Esophagus muscularis mucosa (tissue), 4 donors: Measurements from ENCODE around the gene GPR42. TPM values are rescaled to one million over a fixed set of nuclear protein-coding genes. Genes with fewer than 3 reads are reported as not detected.

Source experiments
- DNase-seq: peaks from one replicate; pipeline ENCODE4 v3.0.0-alpha.2; 2017; ENCODE audit errors: extremely low spot score
- H3K27ac ChIP-seq, 4 donors: fragments of 200-600 bp; sonication (generic); replicated peaks in 1 of 4; 1 replicate in 3 of 4; 2 replicates in 1 of 4; pipeline ENCODE4 v1.5.1; 2016 to 2019; ENCODE audit warnings: mild to moderate bottlenecking in 1 of 4
- H3K27me3 ChIP-seq, 4 donors: fragments of 200-600 bp; sonication (generic); one replicate each; pipeline versions ENCODE4 v1.5.1 to v1.6.0; 2016 to 2019
- H3K36me3 ChIP-seq, 4 donors: fragments of 200-600 bp; sonication (generic); one replicate each; pipeline ENCODE4 v1.5.1; 2016 to 2019
- H3K4me1 ChIP-seq, 4 donors: fragments of 200-600 bp; sonication (generic); one replicate each; pipeline ENCODE4 v1.5.1; 2016 to 2019
- H3K4me3 ChIP-seq, 4 donors: fragments of 200-600 bp; sonication (generic); 1 replicate in 2 of 4; 2 replicates in 2 of 4; pipeline ENCODE4 v1.5.1; 2016 to 2019; ENCODE audit warnings: mild to moderate bottlenecking in 4 of 4, moderate library complexity in 1 of 4
- H3K9me3 ChIP-seq, 4 donors: fragments of 200-600 bp; sonication (generic); 1 replicate in 3 of 4; 2 replicates in 1 of 4; pipeline ENCODE4 v1.5.1; 2016 to 2019
- CTCF ChIP-seq, 3 experiments: fragments of 200-600 bp in 2 of 3; fragments of 450-650 bp in 1 of 3; sonication (generic) in 2 of 3; IDR thresholded peaks; one replicate each; pipeline ENCODE4 v1.5.1; 2017 to 2019; ENCODE audit warnings: antibody characterized with exemption in 3 of 3, mild to moderate bottlenecking in 2 of 3, moderate library complexity in 1 of 3
- EP300 ChIP-seq: sonication (generic); formaldehyde crosslinking; IDR thresholded peaks from one replicate; pipeline ENCODE4 v1.6.1; 2017; ENCODE audit warnings: antibody characterized with exemption
- POLR2A ChIP-seq: fragments of 450-650 bp; IDR thresholded peaks from one replicate; pipeline ENCODE4 v1.6.1; 2017; ENCODE audit warnings: antibody characterized with exemption, moderate library complexity, mild to moderate bottlenecking, low read depth
- POLR2AphosphoS5 ChIP-seq, 2 donors: sonication (generic); formaldehyde crosslinking; IDR thresholded peaks; one replicate each; pipeline ENCODE4 v1.6.1; 2017; ENCODE audit warnings: antibody characterized with exemption in 2 of 2
- WGBS: methylation state at CpG from one replicate; pipeline ENCODE4 v1.1.5; 2018; 5-methylcytosine and 5-hydroxymethylcytosine counted together
- intact Hi-C: fragments of 100-400 bp; cut with DNase I; formaldehyde crosslinking; loops from one replicate; pipeline ENCODE4 v1.15.1; 2023
- total RNA-seq, 4 donors: library from RNA; depleted of rRNA; stranded (reverse); fragments of >200 nt; gene quantifications; one replicate each; pipeline versions ENCODE4 v1.1.0 to v1.2.1, GENCODE V29; 2016

GPR42 gene
- total RNA-seq, 4 donors from 2014 or later = 0.17 TPM; not detected in 3

GRCh38 chr19:35408284-35409171, 37.7 kb downstream of the GPR42 start:
- Histone ChIP-seq H3K4me3 (no peak overlapping the region), H3K27ac (no peak overlapping the region)

GRCh38 chr19:35409191-35409590, 38.3 kb downstream of the GPR42 start:
- no peaks in the 10 kb centered on the region for H3K36me3 ChIP-seq
- H3K4me3 ChIP-seq = no peak overlapping the region
- peaks cover 0 to 39% (median 0%) of the 10 kb centered on the region in 4 donors for H3K27me3 ChIP-seq
- no peaks in the 10 kb centered on the region for H3K9me3 ChIP-seq
- TF ChIP-seq EP300 = no peak
- TF ChIP-seq CTCF (IDR thresholded peaks at IDR 0.05) = no peak
- no peak for TF ChIP-seq POLR2AphosphoS5 (IDR thresholded peaks at IDR 0.05)
- TF ChIP-seq POLR2A = no peak
- no peak for DNase-seq
- no peaks in the 10 kb centered on the region for H3K4me1 ChIP-seq
- intact Hi-C loops = no loop called here
- no peak overlapping the region for H3K27ac ChIP-seq
- 73% methylated on average over 5 of the region's 5 CpGs for WGBS

More at GRCh38 chr19:35408284-35409171, 37.7 kb downstream of the GPR42 start:
- no peaks in the 10 kb centered on the region for H3K36me3 ChIP-seq
- H3K4me1 ChIP-seq = no peaks in the 10 kb centered on the region
- H3K9me3 ChIP-seq = no peaks in the 10 kb centered on the region
- no peak for TF ChIP-seq EP300
- no peak for TF ChIP-seq CTCF (IDR thresholded peaks at IDR 0.05)
- no peak for TF ChIP-seq POLR2AphosphoS5 (IDR thresholded peaks at IDR 0.05)
- no peak for TF ChIP-seq POLR2A
- DNase-seq = no peak
- intact Hi-C loops = no loop called here
- H3K27me3 ChIP-seq = peaks cover 0 to 32% (median 0%) of the 10 kb centered on the region in 4 donors
- 85% methylated on average over 13 of the region's 13 CpGs for WGBS

GRCh38 chr19:35410487-35410886, 39.6 kb downstream of the GPR42 start:
- 82% methylated on average over 5 of the region's 5 CpGs for WGBS
- TF ChIP-seq EP300 (no peak), CTCF (IDR thresholded peaks at IDR 0.05) (no peak), POLR2AphosphoS5 (IDR thresholded peaks at IDR 0.05) (no peak), POLR2A (no peak)
- DNase-seq = no peak
- peaks cover 0 to 51% (median 0%) of the 10 kb centered on the region in 4 donors for H3K27me3 ChIP-seq
- intact Hi-C loops = no loop called here
- no peaks in the 10 kb centered on the region for H3K9me3 ChIP-seq
- no peaks in the 10 kb centered on the region for H3K36me3 ChIP-seq
- no peak overlapping the region for H3K27ac ChIP-seq
- no peaks in the 10 kb centered on the region for H3K4me1 ChIP-seq
- no peak overlapping the region for H3K4me3 ChIP-seq

- Histone ChIP-seq H3K27me3 (peaks cover 0 to 60% (median 2%) of the 10 kb centered on the region in 4 donors), H3K4me1 (no peaks in the 10 kb centered on the region), H3K36me3 (no peaks in the 10 kb centered on the region), H3K9me3 (no peaks in the 10 kb centered on the region), H3K27ac (no peak overlapping the region), H3K4me3 (no peak overlapping the region)
- TF ChIP-seq CTCF (IDR thresholded peaks at IDR 0.05) (no peak), EP300 (no peak), POLR2A (no peak), POLR2AphosphoS5 (IDR thresholded peaks at IDR 0.05) (no peak)
- intact Hi-C loops = no loop called here
- WGBS = 85% methylated on average over 3 of the region's 3 CpGs
- no peak for DNase-seq
These were observed 43.6 kb downstream of the GPR42 start for GRCh38 chr19:35414442-35414841.
